Epithelial cell of prostate (primary cell): Measurements from ENCODE around the gene PNKD.
"Not testable (repeated sequence)": the region's sequence is repeated elsewhere in the genome, so short reads cannot be mapped to it uniquely, and the experiment has no call there.

ENCODE experiments used
- DNase-seq: peaks from one replicate; pipeline ENCODE4 v3.0.0-alpha.2; 2011; ENCODE audit warnings: low read depth, low spot score
- H3K27ac ChIP-seq: fragments of 450-650 bp; 2 replicates; pipeline ENCODE4 v1.5.1; 2017; ENCODE audit warnings: mild to moderate bottlenecking

Gene PNKD

DNA sequence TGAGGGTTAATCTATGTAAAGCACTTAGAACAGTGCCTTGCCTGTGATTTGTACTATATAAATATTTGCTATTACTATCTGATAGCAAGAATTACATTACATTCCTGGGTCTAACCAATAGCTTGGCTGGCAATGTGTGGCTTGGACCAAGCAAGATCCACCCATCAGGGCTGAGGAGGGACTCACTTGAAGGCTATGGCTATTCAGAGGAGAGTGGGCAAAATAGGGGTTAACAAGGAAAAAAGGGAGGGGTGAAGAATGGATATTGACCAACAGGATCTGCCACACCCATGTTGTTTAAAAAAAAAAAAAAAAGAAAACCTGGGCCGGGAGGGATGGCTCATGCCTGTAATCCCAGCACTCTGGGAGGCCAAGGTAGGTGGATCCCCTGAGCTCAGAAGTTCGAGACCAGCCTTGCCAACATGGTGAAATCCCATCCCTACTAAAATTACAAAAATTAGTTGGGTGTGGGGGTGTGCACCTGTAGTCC lies 42.0 kb downstream of the PNKD start:
- no peak for DNase-seq
- H3K27ac ChIP-seq: peak overlapping the region; percentile 30

GRCh38 chr2:218313356-218313755 lies 43.0 kb downstream of the PNKD start:
- no peak for DNase-seq
- no peak overlapping the region for H3K27ac ChIP-seq

DNA sequence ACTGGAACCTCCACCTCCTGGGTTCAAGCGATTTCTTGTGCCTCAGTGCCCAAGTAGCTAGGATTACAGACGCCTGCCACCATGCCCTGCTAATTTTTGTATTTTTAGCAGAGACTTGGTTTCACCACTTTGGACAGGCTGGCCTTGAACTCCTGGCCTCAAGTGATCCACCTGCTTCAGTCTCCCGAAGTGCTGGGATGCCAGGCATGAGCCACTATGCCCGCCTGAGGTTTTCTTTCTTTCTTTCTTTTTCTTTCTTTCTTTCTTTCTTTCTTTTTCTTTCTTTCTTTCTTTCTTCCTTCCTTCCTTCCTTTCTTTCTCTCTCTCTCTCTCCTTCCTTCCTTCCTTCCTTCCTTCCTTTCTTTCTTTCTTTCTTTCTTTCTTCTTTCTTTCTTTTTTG lies 44.4 kb downstream of the PNKD start:
- not testable (repeated sequence) for H3K27ac ChIP-seq, DNase-seq

- DNase-seq: no peak
- H3K27ac ChIP-seq: peak overlapping the region; percentile 54
Observed at GRCh38 chr2:218315397-218315796, 45.1 kb downstream of the PNKD start.

DNA sequence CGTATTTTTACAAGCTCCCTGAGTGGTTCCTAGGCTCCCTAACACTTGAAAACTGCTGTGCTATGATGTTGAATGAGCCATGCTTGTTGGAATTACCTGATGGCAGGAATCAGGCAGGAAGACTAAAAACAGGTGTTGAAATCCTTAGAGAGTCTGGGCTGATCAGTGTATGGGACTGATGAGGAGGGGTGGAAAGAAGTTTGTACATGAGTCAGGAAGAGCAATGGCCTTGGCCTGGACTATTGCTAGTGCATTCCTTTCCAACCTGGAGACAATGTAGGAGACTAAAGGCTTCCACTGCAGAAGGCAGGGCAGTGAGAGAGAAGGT lies 46.9 kb downstream of the PNKD start:
- peak overlapping the region; percentile 54 for H3K27ac ChIP-seq
- DNase-seq: no peak

DNA sequence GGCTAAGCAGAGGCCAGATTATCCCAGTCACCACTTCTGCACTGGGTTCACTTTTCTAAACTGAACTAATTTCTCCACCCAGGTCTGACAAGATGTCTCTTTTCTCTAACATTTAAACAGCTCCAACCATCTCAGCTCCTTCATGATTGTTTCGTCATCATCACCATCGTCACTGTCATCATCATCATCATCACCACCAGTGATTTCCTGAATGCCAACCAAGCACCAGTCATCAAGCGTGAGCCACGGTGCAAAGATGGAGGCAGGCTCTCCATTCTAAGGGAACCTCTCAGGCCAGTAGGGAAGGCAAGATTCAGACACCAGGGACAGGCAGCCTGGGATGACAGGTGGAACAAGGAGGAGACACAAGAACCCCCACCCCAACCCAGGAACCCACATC lies 47.5 kb downstream of the PNKD start:
- no peak for DNase-seq
- peak overlapping the region; percentile 54 for H3K27ac ChIP-seq

DNA sequence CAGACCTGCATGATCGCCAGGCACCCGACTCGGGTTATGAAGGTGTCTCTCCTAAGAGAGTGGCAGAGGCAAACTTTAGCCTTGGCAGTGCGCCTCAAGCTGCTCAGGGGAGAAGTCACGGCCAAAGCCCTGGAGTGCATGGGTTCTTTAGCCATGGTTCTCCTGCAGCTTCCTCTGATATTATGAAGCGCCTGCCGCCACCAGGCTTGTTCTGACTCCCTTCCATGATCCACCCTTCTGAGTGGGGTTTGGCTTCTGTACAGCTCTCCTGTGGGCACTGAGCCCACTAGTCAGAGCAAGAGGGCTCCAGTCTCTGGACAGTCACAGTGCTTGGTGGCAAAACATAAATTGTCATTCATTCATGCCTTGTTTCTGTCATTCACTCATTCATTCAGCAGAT lies 47.9 kb downstream of the PNKD start:
- no peak overlapping the region for H3K27ac ChIP-seq
- no peak for DNase-seq

DNA sequence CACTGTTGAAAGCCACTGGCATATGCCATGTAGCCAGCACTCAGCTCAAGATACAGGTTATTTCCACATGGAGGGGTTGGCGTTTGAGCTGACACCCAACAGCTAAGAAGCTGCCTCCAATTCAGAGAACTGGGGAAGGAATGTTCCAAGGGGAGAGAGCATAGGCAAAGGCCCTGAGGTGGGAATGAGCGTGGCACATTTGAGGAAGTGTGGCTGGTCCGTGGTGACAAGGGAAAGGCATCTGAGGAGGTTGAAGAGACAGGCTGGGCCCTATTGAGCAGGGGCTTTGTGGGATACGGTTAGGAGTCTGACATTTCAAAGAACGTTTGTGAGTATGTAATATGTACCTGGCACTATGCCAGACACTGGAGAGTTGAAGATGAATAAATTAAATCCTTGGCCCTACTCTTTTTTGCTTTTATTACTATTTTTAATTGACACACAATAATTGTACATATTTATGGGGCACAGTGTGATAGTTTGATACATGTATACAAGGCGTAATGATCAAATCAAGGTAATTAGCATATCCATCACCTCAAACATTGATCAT lies 49.6 kb downstream of the PNKD start:
- DNase-seq: no peak

GRCh38 chr2:218320704-218321336 lies 50.5 kb downstream of the PNKD start:
- no peak overlapping the region for H3K27ac ChIP-seq
- no peak for DNase-seq

More for the DNA sequence above, 49.6 kb downstream of the PNKD start:
- no peak overlapping the region for H3K27ac ChIP-seq

GRCh38 chr2:218322768-218323525 lies 52.6 kb downstream of the PNKD start:
- DNase-seq: no peak
- H3K27ac ChIP-seq: no peak overlapping the region

DNA sequence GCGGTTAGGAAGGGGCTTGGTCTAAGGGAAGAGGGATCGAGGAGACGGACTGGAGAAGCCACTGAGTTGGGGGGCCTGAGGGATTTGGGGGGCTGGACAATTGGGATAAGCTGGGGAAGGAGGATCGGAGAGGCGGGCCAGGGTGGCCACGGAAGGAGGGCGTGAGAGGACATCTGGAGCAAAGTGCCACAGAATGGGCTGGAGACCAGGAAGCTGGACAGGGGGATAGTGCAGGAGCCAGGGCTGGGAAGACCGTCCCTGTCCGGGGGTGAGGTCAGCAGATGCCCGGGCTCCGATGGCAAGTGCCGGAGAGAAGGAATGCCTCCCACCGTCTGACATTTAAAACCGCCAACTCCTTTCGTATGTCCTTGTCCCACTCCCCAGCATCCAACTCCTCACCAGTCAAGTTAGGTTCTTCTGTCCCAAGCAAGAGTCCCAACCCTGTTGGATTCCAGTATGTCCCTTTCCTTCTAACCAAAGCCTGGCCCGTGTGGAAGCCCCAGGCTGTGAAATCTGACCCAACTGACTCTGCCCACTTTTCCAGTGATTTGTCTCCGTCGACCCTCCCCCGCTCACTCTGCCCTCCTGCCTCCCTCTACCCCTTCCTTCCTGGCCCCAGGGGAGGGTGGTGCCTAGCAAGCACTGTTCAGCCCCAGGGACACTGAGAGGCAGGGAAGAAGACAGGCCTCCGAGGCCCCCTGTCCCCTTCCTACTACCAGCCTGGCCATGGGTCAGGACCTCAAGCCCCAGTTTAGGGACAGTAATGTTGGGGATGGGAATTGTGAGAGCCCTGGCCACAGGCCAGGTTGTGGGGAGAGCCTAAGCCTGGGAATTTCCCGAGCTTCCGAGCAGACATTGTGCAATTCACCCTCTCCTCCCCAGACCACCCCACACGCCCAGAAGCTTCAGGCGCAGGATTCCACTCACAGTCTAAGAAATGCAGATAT lies 53.5 kb downstream of the PNKD start:
- H3K27ac ChIP-seq: no peak overlapping the region
- DNase-seq: no peak

- H3K27ac ChIP-seq: no peak overlapping the region
- DNase-seq: no peak
Observed at GRCh38 chr2:218325566-218326160, 55.3 kb downstream of the PNKD start.

- no peak overlapping the region for H3K27ac ChIP-seq
- no peak for DNase-seq
Observed at GRCh38 chr2:218326315-218326714, 56.0 kb downstream of the PNKD start.

DNA sequence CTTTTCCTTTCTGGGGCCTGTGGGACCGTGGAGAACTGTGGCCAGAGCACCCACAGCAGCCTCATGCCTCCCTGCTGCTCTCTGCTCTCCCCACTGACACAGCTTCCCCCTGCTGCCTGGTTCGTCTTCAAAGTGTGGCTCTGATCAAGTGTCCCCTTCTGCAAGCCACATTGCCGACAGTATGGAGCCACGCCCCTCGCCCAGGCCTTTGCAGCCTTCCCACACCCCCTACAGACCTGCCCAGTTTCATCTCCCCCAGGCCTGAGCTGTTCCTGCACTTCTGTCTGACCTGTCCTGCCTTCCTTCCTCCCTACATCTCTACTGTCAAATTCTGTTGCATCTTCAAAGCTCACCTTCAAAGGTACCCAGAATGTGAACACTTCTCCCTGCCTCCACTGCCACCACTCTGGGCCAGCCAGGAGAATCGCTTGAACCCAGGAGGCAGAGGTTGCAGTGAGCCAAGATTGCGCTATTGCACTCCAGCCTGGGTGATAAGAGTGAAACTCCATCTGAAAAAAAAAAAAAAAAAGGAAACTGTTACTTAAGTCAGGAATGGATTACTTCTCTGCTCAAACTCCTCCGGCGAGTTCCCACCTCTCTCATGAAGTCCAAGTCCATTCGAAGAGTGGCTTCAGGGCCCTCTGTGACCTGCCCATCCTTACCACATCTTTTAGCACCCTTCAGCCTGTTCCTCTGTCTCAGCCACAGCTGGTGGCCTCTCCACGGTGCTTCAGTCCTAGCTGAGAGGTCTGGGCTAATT lies 57.3 kb downstream of the PNKD start:
- no peak for DNase-seq
- H3K27ac ChIP-seq: no peak overlapping the region

GRCh38 chr2:218328294-218328693 lies 58.0 kb downstream of the PNKD start:
- DNase-seq: no peak
- no peak overlapping the region for H3K27ac ChIP-seq

- no peak for DNase-seq
- H3K27ac ChIP-seq: no peak overlapping the region
Observed at GRCh38 chr2:218329027-218329825, 58.9 kb downstream of the PNKD start.

DNA sequence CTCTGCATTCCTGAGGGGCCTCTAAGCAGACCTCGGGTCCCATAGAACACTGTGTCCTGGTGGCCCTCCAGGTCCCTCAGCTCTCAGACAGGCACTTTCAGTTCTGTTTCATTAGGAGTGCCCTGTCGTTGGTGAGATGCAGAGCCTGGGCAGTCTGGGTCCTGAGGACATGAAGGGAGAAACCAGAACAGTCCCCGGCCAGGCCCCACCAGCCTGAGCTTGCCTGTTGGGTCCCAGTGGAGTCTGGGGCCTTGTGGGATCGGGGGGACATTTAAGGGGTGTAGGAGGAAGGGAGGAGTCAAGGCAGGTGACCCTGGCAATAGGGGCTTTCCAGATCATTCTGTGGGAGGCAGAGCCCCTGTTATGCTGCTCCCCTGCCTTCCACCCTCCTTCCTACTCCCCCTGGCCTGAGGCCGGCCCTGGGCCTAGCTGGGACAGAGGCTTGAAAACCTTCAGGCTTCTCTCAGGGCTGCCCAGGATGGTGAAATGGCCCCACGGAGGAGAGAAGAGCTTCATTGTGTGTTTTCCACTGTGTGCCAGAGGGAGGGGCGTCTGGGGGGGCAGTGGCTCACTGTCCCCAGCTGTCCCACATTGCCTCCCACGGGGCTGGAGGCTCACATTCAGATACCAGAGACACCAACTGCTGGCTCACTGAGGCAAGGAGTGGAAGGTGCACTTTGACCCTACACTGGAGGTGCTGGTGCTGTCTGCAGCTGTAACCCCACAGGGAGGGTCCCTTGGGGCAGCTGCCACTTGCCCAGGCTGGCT lies 59.7 kb downstream of the PNKD start:
- H3K27ac ChIP-seq: no peak overlapping the region
- DNase-seq: no peak

DNA sequence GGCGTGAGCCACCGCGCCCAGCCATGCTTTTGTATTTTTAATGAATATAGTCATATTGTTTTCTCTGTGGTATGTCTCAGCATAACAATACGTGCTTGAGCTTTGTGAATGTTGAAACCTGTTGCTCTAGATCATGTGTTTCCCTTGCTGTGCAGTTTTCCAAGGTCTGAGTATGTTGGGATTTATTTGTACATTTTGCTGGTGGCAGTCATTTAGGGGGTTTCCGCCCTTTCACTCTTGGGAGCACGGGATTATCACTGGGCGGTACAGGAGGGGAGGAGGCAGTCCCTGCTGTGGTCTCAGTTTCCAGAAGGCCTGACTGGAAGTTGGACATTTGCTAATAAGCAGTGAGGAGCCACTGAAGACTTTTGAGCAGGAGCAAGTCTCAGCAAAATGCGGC lies 61.4 kb downstream of the PNKD start:
- H3K27ac ChIP-seq: no peak overlapping the region
- DNase-seq: no peak
